Prostate gland (tissue), 2 donors: Measurements from ENCODE around the gene GPR139.

Source experiments
- POLR2A ChIP-seq: fragments of 450-650 bp; IDR thresholded peaks from one replicate; pipeline ENCODE4 v1.6.1; 2016; ENCODE audit warnings: antibody characterized with exemption, mild to moderate bottlenecking
- TF ChIP-seq, protein P1 (sequence below), 4 experiments: fragments of 200-600 bp in 2 of 4; fragments of 450-650 bp in 2 of 4; sonication (generic) in 2 of 4; IDR thresholded peaks; 1 replicate in 3 of 4; 2 replicates in 1 of 4; pipeline ENCODE4 v1.5.1; 2016 to 2019; ENCODE audit warnings: antibody characterized with exemption in 4 of 4, mild to moderate bottlenecking in 2 of 4, moderate library complexity in 2 of 4

DNA sequence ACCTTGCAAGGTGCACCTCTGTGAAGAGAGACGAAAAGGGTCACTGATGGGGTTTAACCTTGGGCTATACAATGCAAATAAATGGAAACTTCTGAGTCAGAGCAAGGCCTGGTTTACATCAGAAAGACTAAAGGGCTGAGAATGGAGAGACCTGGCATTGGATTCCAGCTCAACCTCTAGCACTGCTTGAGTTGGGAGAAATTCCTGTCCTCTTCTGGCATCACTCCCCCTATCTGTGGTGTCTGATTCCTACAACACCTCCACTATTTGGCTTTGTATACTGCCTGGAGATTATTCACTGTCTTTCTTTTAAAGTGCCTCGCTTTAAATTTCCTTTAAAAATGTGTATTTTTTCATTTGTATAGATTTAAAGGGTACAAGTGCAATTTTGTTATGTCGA is 68.8 kb downstream of the GPR139 start:
- TF ChIP-seq, protein P1, sequence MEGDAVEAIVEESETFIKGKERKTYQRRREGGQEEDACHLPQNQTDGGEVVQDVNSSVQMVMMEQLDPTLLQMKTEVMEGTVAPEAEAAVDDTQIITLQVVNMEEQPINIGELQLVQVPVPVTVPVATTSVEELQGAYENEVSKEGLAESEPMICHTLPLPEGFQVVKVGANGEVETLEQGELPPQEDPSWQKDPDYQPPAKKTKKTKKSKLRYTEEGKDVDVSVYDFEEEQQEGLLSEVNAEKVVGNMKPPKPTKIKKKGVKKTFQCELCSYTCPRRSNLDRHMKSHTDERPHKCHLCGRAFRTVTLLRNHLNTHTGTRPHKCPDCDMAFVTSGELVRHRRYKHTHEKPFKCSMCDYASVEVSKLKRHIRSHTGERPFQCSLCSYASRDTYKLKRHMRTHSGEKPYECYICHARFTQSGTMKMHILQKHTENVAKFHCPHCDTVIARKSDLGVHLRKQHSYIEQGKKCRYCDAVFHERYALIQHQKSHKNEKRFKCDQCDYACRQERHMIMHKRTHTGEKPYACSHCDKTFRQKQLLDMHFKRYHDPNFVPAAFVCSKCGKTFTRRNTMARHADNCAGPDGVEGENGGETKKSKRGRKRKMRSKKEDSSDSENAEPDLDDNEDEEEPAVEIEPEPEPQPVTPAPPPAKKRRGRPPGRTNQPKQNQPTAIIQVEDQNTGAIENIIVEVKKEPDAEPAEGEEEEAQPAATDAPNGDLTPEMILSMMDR (IDR thresholded peaks at IDR 0.05): no peak
- TF ChIP-seq POLR2A: no peak
